Fibroblast of the aortic adventitia (primary cell): ENCODE data around the gene CCDC187. TPM values are rescaled to one million over a fixed set of nuclear protein-coding genes. Genes with fewer than 3 reads are reported as not detected.

Source experiments
- DNase-seq: peaks from one replicate; pipeline ENCODE4 v3.0.0-alpha.2; 2010; ENCODE audit warnings: low read depth
- H3K4me3 ChIP-seq: 2 replicates; pipeline ENCODE4 v1.5.1; 2011; ENCODE audit warnings: low read depth, mild to moderate bottlenecking, control low read depth, low read length, moderate library complexity
- total RNA-seq: library from RNA; depleted of rRNA; stranded (reverse); fragments of >200 nt; gene quantifications from 2 replicates; pipeline ENCODE4 v1.2.3, GENCODE V29; 2012; ENCODE audit warnings: low replicate concordance
- TF ChIP-seq, protein P1 (sequence below): IDR thresholded peaks from 2 replicates; pipeline ENCODE4 v1.5.1; 2011; ENCODE audit warnings: mild to moderate bottlenecking, low read length, control low read depth, inconsistent platforms; ENCODE audit not compliant: insufficient read depth

Gene CCDC187
- total RNA-seq, 1 donor = under 0.01 TPM

GRCh38 chr9:136209232-136209631 lies 94.7 kb downstream of the CCDC187 start:
- H3K4me3 ChIP-seq = no peak overlapping the region
- TF ChIP-seq, protein P1, sequence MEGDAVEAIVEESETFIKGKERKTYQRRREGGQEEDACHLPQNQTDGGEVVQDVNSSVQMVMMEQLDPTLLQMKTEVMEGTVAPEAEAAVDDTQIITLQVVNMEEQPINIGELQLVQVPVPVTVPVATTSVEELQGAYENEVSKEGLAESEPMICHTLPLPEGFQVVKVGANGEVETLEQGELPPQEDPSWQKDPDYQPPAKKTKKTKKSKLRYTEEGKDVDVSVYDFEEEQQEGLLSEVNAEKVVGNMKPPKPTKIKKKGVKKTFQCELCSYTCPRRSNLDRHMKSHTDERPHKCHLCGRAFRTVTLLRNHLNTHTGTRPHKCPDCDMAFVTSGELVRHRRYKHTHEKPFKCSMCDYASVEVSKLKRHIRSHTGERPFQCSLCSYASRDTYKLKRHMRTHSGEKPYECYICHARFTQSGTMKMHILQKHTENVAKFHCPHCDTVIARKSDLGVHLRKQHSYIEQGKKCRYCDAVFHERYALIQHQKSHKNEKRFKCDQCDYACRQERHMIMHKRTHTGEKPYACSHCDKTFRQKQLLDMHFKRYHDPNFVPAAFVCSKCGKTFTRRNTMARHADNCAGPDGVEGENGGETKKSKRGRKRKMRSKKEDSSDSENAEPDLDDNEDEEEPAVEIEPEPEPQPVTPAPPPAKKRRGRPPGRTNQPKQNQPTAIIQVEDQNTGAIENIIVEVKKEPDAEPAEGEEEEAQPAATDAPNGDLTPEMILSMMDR = no peak
- no peak for DNase-seq

DNA sequence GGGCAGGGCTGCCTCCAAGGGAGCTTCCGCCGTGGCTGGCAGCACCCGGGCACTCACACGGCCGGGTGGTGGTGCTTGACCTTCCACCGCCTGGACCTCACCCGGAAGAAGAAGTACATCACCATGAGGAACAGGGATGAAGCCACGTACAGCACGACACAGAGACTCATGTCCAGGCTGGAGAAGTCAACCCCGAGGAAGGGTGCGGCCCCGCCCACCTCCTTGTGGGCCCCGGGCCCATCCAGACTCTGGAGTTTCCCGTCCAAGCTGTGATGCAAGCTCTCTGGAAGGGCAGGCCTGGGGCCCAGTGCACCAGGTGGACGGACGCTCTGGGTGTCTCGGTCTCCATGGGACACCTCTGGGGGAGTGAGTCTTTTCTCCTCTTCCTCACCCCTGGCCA lies 95.2 kb downstream of the CCDC187 start:
- no peak for DNase-seq
- TF ChIP-seq, protein P1 = no peak
- no peak overlapping the region for H3K4me3 ChIP-seq

GRCh38 chr9:136207616-136208015 lies 96.3 kb downstream of the CCDC187 start:
- no peak overlapping the region for H3K4me3 ChIP-seq
- TF ChIP-seq, protein P1 = no peak
- DNase-seq = no peak

DNA sequence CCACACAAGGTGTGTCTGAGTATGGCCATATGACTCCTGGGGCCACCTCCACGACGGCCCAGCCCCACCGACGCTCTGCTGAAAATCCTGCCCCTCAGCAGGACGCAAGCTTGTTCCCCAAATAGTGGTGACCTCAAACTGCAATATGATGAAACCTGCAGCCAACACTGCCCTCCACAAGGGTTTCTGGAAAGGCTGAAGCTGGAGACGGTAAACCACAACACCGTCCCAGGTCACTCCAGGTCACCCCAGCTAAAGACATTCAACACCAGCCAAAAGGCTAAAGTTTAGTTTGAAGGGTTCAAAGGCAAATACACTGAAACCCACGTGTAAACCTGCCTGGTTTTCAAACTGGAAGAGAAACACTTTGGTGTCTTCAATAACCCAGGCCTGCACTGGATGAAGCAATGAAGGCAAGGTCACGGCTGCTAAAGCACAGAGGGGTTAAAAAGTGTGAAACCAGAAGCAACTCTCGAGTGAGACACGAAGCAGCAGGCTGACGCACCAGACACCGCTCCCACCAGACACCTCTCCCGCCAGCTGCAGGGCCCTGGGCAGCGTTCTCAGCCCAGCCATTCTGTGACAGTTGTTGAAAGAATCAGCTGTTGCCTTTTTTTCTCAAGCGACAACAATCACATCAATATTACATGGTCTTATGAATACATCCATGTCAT lies 97.2 kb downstream of the CCDC187 start:
- no peak overlapping the region for H3K4me3 ChIP-seq
- TF ChIP-seq, protein P1 = no peak
- DNase-seq = no peak

GRCh38 chr9:136205707-136205992 lies 98.2 kb downstream of the CCDC187 start:
- no peak for DNase-seq
- no peak overlapping the region for H3K4me3 ChIP-seq
- TF ChIP-seq, protein P1 = no peak

- TF ChIP-seq, protein P1 = no peak
- DNase-seq = no peak
- no peak within 1 kb of the TSS for H3K4me3 ChIP-seq
These were observed 98.8 kb downstream of the CCDC187 start, which contains the start of gene LHX3 for GRCh38 chr9:136204838-136205706. TSS of gene LHX3 (minus strand) at chr9:136205128. CDS start at chr9:136205012, 116 bp downstream.
